Endothelial cell of umbilical vein (primary cell): Measurements from ENCODE around the gene NRBF2. TPM values are rescaled to one million over a fixed set of nuclear protein-coding genes. Genes with fewer than 3 reads are reported as not detected.

ENCODE experiments used
- BruUV-seq: library from RNA; stranded (reverse); fragments of 400-500 nt; replicated peaks from 2 replicates; lab custom pipeline; 2021; lab: Mats Ljungman, UMichigan
- CTCF ChIA-PET: fragments of 300-600, 350-600 bp; sonication (Branson Sonifier 250); formaldehyde crosslinking; loops from one replicate; lab custom pipeline; 2021; ENCODE audit warnings: antibody characterized with exemption, inconsistent platforms; lab: Charles Lee
- POLR2A ChIA-PET: fragments of 300-600, 350-600 bp; sonication (Branson Sonifier 250); formaldehyde crosslinking; loops from one replicate; lab custom pipeline; 2021; ENCODE audit warnings: antibody characterized with exemption, inconsistent platforms; lab: Charles Lee
- DNase-seq: peaks from one replicate; pipeline ENCODE4 v3.0.0-alpha.2; 2011; ENCODE audit warnings: low read depth, low spot score
- FAIRE-seq: peaks from 2 replicates; lab custom pipeline; 2011; peaks lifted over from hg19 to GRCh38; lab: Jason Lieb, UNC
- H2AFZ ChIP-seq: 2 replicates; pipeline ENCODE4 v1.6.0; 2012; ENCODE audit warnings: low read depth, low read length, control low read depth, inconsistent platforms
- H3K27ac ChIP-seq: 2 replicates; pipeline ENCODE4 v1.5.1; 2011; ENCODE audit warnings: low read depth, mild to moderate bottlenecking, control low read depth, low read length, moderate library complexity; ENCODE audit not compliant: insufficient read depth
- H3K27me3 ChIP-seq, 2 experiments: 2 replicates each; pipeline versions ENCODE4 v1.6.0 to v1.6.1; 2011; ENCODE audit warnings: low read length in 2 of 2, mixed read lengths in 1 of 2; ENCODE audit not compliant: control insufficient read depth in 2 of 2, insufficient read depth in 2 of 2
- H3K36me3 ChIP-seq, 2 experiments: 2 replicates in 1 of 2; 3 replicates in 1 of 2; pipeline ENCODE4 v1.5.1; 2011; ENCODE audit warnings: low read length in 2 of 2, mild to moderate bottlenecking in 1 of 2, moderate library complexity in 1 of 2; ENCODE audit not compliant: control insufficient read depth in 2 of 2, insufficient read depth in 2 of 2; ENCODE audit errors: extremely low read depth in 1 of 2
- H3K4me1 ChIP-seq: 3 replicates; pipeline ENCODE4 v1.5.1; 2011; ENCODE audit warnings: mild to moderate bottlenecking, low read length; ENCODE audit not compliant: control insufficient read depth, insufficient read depth; ENCODE audit errors: extremely low read depth
- H3K4me2 ChIP-seq: 2 replicates; pipeline ENCODE4 v1.6.1; 2011; ENCODE audit warnings: low read length, control low read depth, mixed read lengths; ENCODE audit not compliant: insufficient read depth
- H3K4me3 ChIP-seq, 3 experiments: fragments of 200-600 bp in 1 of 3; sonication (generic), shearing (Covaris generic) in 1 of 3; replicated peaks in 1 of 3; 2 replicates each; pipeline ENCODE4 v1.5.1; 2011 to 2016; ENCODE audit warnings: control low read depth in 3 of 3, low read length in 3 of 3, mild to moderate bottlenecking in 2 of 3, inconsistent platforms in 1 of 3, low read depth in 1 of 3, moderate library complexity in 1 of 3; ENCODE audit not compliant: insufficient read depth in 1 of 3
- H3K79me2 ChIP-seq: 2 replicates; pipeline ENCODE4 v1.6.0; 2012; ENCODE audit warnings: low read length, inconsistent platforms; ENCODE audit not compliant: control insufficient read depth, insufficient read depth
- H3K9ac ChIP-seq: replicated peaks from 2 replicates; pipeline ENCODE3; 2011; ENCODE audit warnings: low read length, control low read depth; ENCODE audit not compliant: insufficient read depth; ENCODE audit errors: extremely low read depth
- H3K9me1 ChIP-seq: replicated peaks from 3 replicates; pipeline ENCODE4 v1.6.0; 2011; ENCODE audit warnings: mild to moderate bottlenecking, low read length; ENCODE audit not compliant: control insufficient read depth, insufficient read depth; ENCODE audit errors: extremely low read depth
- H3K9me3 ChIP-seq: replicated peaks from 2 replicates; pipeline ENCODE4 v1.5.1; 2012; ENCODE audit warnings: low read length, inconsistent platforms; ENCODE audit not compliant: control insufficient read depth, insufficient read depth
- H4K20me1 ChIP-seq: replicated peaks from 2 replicates; pipeline ENCODE3; 2011; ENCODE audit warnings: mild to moderate bottlenecking, low read length; ENCODE audit not compliant: control insufficient read depth, insufficient read depth; ENCODE audit errors: extremely low read depth
- EZH2 ChIP-seq: IDR thresholded peaks from 2 replicates; pipeline ENCODE4 v1.6.1; 2012; ENCODE audit warnings: borderline replicate concordance, low read depth, mild to moderate bottlenecking, moderate library complexity, low read length, inconsistent platforms; ENCODE audit not compliant: severe bottlenecking
- FOS ChIP-seq: IDR thresholded peaks from 2 replicates; pipeline ENCODE4 v1.6.1; 2011; ENCODE audit warnings: mild to moderate bottlenecking, low read length, moderate library complexity, borderline replicate concordance; ENCODE audit not compliant: insufficient read depth
- GATA2 ChIP-seq: IDR thresholded peaks from 2 replicates; pipeline ENCODE4 v1.7.0; 2011; ENCODE audit warnings: low read depth, mild to moderate bottlenecking, moderate library complexity, mixed read lengths, low read length; ENCODE audit not compliant: insufficient read length, insufficient read depth
- JUN ChIP-seq: IDR thresholded peaks from 2 replicates; pipeline ENCODE4 v1.6.1; 2011; ENCODE audit warnings: borderline replicate concordance, low read depth; ENCODE audit not compliant: insufficient read length, insufficient read depth
- MYC ChIP-seq: IDR thresholded peaks from one replicate; pipeline ENCODE4 v1.6.1; 2011; ENCODE audit warnings: mild to moderate bottlenecking, low read depth, low read length
- POLR2A ChIP-seq: IDR thresholded peaks from 2 replicates; pipeline ENCODE4 v1.6.1; 2012; ENCODE audit warnings: low read depth, mild to moderate bottlenecking, control low read depth, low read length
- POLR2AphosphoS5 ChIP-seq: IDR thresholded peaks from 2 replicates; pipeline ENCODE4 v1.6.1; 2012; ENCODE audit warnings: low read depth, mild to moderate bottlenecking, control low read depth, low read length, moderate library complexity; ENCODE audit not compliant: insufficient read depth
- dilution Hi-C: fragments of 300-500 bp; cut with MboI; formaldehyde crosslinking; loops from one replicate; pipeline ENCODE4 v1.15.0; 2019; ENCODE audit warnings: low sequenced_read_pairs; ENCODE audit not compliant: extremely low pct_ligation_motif_present
- intact Hi-C: fragments of 100-400 bp; cut with micrococcal nuclease; formaldehyde crosslinking; loops from one replicate; pipeline ENCODE4 v1.10.0; 2022
- polyA plus RNA-seq, 4 experiments: library from polyadenylated mRNA; depleted of rRNA in 3 of 4; stranded (reverse) in 3 of 4; unstranded in 1 of 4; fragments of >200 nt; gene quantifications; 2 replicates each; pipeline versions ENCODE4 v1.2.1 to v1.2.3, GENCODE V29; 2011 to 2012; ENCODE audit warnings: missing spikeins in 1 of 4
- total RNA-seq: library from RNA; stranded (reverse); gene quantifications from 2 replicates; pipeline ENCODE4 v1.2.3, GENCODE V29; 2021
- TF ChIP-seq, protein P1 (sequence below), 2 donors: IDR thresholded peaks; 1 replicate in 1 of 2; 2 replicates in 1 of 2; pipeline ENCODE4 v1.5.1; 2011; ENCODE audit warnings: low read length in 2 of 2, mild to moderate bottlenecking in 2 of 2, moderate library complexity in 2 of 2, control low read depth in 1 of 2, inconsistent platforms in 1 of 2, low read depth in 1 of 2; ENCODE audit not compliant: insufficient read depth in 1 of 2; ENCODE audit errors: extremely low read depth in 1 of 2
- TF ChIP-seq, protein P2 (sequence below): IDR thresholded peaks from 2 replicates; pipeline ENCODE4 v1.6.1; 2011; ENCODE audit not compliant: insufficient read depth, insufficient read length

NRBF2 gene
- total and polyA plus RNA-seq, 2 donors (not counting 3 experiments of a cell fraction or from before 2014, with no cell fraction given), result 7.6 to 17.7 TPM

DNA sequence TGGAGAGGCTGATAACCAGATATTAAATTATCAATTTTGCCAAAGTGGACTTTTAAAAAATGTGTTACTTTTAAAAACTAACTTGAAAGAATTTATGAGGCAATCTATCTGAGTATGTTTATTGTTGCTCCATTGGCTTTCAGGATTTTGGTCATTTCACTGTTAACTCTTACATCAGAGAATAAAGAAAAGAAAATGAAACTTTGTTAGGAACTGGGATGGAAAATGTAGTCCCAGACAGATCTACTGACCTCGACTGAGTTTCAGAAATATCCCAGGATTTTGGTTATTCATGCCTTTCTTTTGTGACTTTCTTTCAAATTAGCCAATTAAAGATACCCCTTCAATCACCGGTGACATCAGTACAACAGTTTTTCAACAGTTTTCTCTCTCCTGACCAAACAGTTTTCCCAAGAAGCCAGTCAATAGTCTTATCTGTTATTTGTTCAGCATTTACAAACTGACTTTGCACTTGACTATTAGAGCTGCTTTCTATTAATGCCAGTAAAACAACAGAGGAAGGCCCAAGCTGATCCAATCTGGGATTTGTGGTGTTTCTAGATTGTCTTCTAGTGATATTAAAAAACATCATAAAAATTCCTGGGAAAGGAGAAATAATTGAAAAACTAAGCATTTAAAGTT, 35.8 kb downstream of the NRBF2 start:
- H2AFZ ChIP-seq, result no peak overlapping the region
- H3K79me2 ChIP-seq, result peaks cover 1% of the 10 kb centered on the region
- no peaks in the 10 kb centered on the region for H4K20me1 ChIP-seq
- no peaks in the 10 kb centered on the region for H3K4me1 ChIP-seq
- no peaks in the 10 kb centered on the region for H3K9me3 ChIP-seq
- no peak overlapping the region for H3K4me2 ChIP-seq
- H3K36me3 ChIP-seq, result peaks cover 11 to 16% of the 10 kb centered on the region in 2 experiments
- H3K27ac ChIP-seq, result no peak overlapping the region
- ChIA-PET POLR2A (no interaction called here), CTCF (interaction anchor here (1.0 to 6.0 kb wide), 6 partner anchors 11 to 599 kb away, joined by 4 to 275 read pairs (median 76); no protein-coding TSS in a partner anchor)
- no peak overlapping the region for H3K9ac ChIP-seq
- DNase-seq, result no peak
- H3K27me3 ChIP-seq, result no peaks in the 10 kb centered on the region
- no TSS peak for BruUV-seq
- no peaks in the 10 kb centered on the region for H3K9me1 ChIP-seq
- no peak for FAIRE-seq
- H3K4me3 ChIP-seq, result no peak overlapping the region
- intact Hi-C loops (no loop called here), dilution Hi-C loops (no loop called here)
- TF ChIP-seq FOS (no peak), MYC (no peak), POLR2A (no peak), GATA2 (no peak), EZH2 (no peak), POLR2AphosphoS5 (no peak), JUN (no peak)
- TF ChIP-seq, protein P1, sequence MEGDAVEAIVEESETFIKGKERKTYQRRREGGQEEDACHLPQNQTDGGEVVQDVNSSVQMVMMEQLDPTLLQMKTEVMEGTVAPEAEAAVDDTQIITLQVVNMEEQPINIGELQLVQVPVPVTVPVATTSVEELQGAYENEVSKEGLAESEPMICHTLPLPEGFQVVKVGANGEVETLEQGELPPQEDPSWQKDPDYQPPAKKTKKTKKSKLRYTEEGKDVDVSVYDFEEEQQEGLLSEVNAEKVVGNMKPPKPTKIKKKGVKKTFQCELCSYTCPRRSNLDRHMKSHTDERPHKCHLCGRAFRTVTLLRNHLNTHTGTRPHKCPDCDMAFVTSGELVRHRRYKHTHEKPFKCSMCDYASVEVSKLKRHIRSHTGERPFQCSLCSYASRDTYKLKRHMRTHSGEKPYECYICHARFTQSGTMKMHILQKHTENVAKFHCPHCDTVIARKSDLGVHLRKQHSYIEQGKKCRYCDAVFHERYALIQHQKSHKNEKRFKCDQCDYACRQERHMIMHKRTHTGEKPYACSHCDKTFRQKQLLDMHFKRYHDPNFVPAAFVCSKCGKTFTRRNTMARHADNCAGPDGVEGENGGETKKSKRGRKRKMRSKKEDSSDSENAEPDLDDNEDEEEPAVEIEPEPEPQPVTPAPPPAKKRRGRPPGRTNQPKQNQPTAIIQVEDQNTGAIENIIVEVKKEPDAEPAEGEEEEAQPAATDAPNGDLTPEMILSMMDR (IDR thresholded peaks at IDR 0.05; ENCODE audit: extremely low read depth in 1 of 2, insufficient read depth in 1 of 2, low read depth in 1 of 2, low read length in 2 of 2), result no peak
- TF ChIP-seq, protein P2, sequence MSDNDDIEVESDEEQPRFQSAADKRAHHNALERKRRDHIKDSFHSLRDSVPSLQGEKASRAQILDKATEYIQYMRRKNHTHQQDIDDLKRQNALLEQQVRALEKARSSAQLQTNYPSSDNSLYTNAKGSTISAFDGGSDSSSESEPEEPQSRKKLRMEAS, result no peak
